C4-2B (cell line): ENCODE data around the gene GAS7.

Experiments
- H3K27ac ChIP-seq: fragments of 450-650 bp; 2 replicates; pipeline ENCODE4 v1.5.1; 2017
- ZFX ChIP-seq: fragments of 450-650 bp; IDR thresholded peaks from 2 replicates; pipeline ENCODE4 v1.6.1; 2017
- TF ChIP-seq, protein P1 (sequence below): fragments of 450-650 bp; conservative IDR thresholded peaks from 2 replicates; pipeline ENCODE4 v1.5.1; 2017; ENCODE audit warnings: mild to moderate bottlenecking

The GAS7 gene

DNA sequence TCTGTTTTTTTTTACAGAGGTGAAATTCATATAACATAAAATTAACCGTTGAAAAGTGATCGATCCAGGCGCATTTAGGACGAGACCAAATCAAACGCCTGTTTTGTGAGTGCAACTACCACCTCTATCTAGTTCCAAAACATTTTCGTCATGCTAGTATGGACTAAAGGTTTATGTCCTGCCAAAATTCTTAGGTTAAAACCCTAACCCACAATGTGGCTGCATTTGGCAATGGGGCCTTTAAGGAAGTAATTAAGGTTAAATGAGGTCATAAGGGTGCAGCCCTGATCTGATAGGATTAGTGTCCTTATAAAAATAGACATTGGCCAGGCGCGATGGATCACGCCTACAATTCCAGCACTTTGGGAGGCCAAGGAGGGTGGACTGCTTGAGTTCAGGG is 260.5 kb downstream of the GAS7 start:
- H3K27ac ChIP-seq: peak overlapping the region; percentile 43; the same call in 1 of the 2 replicates
- TF ChIP-seq, protein P1, sequence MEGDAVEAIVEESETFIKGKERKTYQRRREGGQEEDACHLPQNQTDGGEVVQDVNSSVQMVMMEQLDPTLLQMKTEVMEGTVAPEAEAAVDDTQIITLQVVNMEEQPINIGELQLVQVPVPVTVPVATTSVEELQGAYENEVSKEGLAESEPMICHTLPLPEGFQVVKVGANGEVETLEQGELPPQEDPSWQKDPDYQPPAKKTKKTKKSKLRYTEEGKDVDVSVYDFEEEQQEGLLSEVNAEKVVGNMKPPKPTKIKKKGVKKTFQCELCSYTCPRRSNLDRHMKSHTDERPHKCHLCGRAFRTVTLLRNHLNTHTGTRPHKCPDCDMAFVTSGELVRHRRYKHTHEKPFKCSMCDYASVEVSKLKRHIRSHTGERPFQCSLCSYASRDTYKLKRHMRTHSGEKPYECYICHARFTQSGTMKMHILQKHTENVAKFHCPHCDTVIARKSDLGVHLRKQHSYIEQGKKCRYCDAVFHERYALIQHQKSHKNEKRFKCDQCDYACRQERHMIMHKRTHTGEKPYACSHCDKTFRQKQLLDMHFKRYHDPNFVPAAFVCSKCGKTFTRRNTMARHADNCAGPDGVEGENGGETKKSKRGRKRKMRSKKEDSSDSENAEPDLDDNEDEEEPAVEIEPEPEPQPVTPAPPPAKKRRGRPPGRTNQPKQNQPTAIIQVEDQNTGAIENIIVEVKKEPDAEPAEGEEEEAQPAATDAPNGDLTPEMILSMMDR: no peak
- no peak for TF ChIP-seq ZFX

DNA sequence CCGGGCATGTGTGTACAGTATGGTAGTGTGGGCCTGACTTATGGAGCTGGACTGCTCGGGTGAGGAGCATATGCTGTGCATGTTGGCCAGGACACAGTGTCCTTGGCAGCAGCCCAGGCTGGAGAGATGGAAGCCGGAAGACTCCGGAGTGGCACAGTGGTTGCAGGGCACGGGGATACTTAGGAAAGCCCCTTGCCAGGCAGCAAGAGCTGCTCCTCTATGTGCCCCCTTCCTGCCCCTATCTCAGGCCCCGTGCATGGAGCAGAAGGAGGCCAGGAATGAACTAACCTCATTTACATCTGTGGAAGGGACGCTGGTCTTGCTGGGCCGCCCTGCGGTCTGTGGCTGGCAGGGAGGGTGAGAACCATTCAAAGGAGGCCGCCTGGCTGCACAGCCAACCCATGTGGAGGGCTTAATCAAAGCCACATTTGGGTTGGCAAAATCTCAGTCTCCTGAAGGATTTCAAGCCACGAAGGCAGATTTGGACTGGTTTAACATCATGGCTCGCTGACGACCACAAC is 261.1 kb downstream of the GAS7 start:
- H3K27ac ChIP-seq: peak overlapping the region; percentile 43
- TF ChIP-seq ZFX: no peak
- TF ChIP-seq, protein P1: no peak

DNA sequence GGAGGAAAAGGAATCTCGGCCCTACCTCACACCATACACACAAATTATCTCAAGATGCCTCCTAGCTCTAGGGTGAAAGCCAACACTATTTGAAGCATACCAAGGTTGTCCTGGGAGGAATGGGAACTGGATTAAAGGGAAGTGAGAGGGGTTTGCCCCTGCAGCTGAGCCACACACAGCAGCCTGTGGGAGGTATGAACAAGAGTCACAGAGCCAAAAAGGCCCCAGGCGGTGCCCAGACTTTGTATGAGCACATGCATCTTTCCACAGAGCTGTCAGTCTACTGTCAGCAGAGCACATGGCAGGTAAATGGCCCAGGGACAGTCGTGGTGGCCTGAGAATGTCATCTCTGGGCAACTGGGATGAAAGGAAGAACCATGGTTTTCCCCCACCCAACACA is 262.3 kb downstream of the GAS7 start:
- no peak for TF ChIP-seq ZFX
- TF ChIP-seq, protein P1: no peak
- peak overlapping the region; percentile 20; the same call in 1 of the 2 replicates for H3K27ac ChIP-seq

DNA sequence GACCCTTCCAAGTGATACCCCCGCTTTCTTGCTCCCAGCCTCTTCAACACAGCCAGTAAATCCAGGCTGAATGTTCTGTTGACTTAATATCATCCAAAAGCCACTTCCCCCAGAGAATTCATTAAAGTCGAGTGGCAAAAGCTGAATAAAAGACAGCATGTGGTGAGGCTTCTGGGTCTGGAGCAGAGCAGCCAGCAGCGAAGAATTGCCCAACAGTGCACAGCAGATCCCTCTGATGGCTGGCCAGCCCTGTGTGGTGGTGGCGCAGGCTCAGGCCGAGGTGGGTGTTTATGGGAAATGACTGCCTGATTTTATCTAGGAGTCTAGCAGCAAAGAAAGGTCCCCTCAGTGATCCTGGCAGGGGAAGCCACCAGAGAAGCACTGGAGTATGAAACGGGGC is 263.0 kb downstream of the GAS7 start:
- H3K27ac ChIP-seq: no peak overlapping the region
- TF ChIP-seq ZFX: no peak
- TF ChIP-seq, protein P1: no peak

DNA sequence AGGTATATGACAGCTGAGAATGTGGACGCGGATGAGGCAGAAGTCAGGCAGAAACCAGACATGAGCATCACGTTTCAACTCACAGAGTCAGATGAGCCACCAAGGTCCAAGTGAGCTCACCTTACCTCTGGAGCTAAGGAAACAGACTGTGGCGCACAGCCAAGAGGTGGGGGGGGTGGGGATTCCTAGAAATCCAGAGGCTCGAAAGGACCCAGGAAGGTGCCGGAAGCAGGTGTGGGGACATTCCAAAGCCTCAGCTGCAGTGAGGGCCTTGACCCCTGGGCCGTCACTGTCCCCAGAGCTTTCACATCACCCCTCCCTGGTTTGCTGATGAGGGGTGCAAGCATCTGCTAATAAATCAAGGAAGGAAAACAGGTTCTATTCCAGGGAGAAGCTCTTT is 264.1 kb downstream of the GAS7 start:
- TF ChIP-seq, protein P1: no peak
- TF ChIP-seq ZFX: no peak
- H3K27ac ChIP-seq: no peak overlapping the region

DNA sequence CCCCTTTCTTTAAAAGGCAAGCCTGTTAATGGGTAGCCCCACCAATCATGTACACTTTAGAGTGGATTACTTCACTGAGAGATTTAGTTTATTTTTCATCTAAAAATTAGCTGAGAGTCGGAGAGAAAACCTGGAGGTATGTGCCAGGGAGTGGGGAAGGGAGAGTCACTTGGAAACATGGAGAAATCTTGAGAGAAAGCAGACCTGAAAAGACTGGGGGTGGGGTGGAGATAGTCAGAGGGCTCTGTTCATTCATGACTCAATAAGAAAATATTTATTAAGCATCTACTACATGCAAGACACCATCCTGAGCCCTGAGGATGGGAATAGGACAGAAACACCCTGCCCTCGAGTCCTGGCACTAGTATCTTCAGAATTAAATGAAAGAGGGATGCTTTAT is 265.9 kb downstream of the GAS7 start:
- no peak overlapping the region for H3K27ac ChIP-seq
- TF ChIP-seq ZFX: no peak
- TF ChIP-seq, protein P1: no peak

DNA sequence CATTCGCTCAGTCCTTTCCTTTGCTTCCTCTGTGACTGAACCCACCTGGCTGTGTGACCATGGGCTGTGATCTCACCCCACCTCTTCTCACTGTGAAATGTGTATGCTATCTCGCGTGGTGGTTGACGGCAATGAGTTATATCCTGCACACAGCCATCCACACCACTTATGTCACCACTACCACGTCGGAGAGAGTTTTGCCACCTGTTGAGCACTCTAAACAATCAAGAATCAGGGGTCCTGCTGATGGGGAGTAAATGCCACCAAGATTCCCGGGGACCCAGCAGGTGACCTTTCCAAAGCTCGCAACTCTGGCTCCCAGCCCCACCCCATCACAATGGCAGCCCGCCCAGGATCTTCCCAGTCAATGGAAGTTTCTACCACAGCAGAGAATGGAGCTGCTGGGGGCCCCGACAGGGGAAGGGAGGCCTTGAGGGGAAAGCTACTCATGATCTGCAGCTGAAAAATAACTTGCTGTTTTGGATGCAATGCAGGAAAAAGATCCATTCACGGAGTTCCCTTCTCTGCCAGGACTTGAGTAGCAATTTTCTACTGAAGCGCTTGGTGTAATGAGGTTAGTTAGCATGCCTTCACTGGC is 267.2 kb downstream of the GAS7 start:
- TF ChIP-seq, protein P1: no peak
- no peak for TF ChIP-seq ZFX

More for the DNA sequence above, 267.2 kb downstream of the GAS7 start:
- H3K27ac ChIP-seq: no peak overlapping the region
